Activated CD8-positive, alpha-beta memory T cell treated with anti-CD3 and anti-CD28 coated beads, Interleukin-2, amount 50 U/mL, for 24 hours (primary cell): ENCODE results near the gene CD3D.

Experiments
- DNase-seq: peaks from one replicate; pipeline ENCODE4 v3.0.0-alpha.2; 2020; ENCODE audit errors: extremely low read depth

CD3D gene

DNA sequence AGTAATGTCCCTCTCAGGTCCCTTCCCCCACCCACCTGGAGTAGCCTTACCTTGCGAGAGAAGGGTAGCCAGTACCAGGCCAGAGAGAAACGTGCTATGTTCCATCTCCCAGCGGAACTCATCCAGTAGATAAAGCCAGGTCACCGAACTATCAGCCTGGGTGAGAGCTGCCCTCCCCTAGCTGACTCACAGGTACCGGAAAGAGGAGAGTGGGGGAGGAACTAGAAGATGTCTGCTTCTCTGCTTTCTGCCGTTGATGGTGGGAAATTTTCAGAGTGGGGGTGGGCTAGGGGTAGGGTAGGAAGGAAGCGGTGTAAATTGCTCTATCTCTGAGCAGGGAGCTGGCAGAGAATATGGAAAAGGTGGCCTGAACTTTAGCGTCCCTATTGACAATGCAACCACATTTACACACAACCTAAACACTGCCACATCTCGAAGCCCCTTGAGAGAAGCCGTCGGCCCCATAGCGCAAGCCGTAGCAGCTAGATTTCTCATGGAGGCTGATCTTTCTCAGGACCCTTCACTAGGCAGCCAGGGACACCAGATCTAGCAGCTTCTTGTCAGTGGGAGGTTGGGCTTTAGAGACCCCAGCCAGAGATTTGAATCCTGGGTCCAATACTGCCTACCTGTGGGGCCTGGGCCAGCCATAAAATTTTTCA is at the start of gene CD3D:
Gene CD3D, minus strand, starts transcription at position 203 of the 659 bp plus-strand sequence. Its CDS starts 98 bp downstream, at position 105.
- no peak for DNase-seq

DNA sequence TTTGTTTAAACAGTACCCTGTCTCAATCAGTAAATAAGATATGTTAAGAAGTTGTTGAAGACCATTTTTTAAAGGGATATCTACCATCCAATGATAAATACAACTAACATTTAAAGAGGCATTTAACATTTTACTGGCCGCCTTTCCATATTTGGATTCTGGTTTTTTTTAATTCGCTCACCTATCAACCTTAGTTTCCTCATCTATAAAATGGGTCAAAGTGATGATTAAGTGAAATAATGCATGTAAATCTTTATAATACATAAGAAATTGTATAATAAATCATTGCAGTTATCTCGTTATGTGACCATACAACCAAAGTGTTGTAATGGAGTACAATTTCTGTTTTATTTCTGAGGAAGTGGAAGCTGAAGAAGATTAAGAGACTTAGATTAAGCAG is 41.2 kb upstream of the CD3D start:
- DNase-seq = no peak

DNA sequence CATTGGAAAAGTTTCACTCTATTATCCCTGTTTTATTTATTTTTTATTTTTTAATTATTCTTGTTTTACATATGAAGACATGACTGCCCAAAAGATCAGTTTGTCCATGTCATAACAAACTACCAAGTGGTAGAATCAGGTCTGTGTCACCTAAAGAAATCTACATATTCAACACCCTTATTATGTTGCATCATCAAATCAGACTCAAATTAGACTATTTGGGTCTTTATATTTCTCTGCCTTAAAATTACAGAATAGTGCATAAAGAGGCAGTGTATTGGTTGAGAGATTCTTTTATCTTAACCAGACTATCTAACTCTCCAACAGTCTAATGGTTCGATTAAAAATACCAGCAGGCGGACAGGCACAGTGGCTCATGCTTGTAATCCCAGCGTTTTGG is 40.4 kb upstream of the CD3D start:
- no peak for DNase-seq

DNA sequence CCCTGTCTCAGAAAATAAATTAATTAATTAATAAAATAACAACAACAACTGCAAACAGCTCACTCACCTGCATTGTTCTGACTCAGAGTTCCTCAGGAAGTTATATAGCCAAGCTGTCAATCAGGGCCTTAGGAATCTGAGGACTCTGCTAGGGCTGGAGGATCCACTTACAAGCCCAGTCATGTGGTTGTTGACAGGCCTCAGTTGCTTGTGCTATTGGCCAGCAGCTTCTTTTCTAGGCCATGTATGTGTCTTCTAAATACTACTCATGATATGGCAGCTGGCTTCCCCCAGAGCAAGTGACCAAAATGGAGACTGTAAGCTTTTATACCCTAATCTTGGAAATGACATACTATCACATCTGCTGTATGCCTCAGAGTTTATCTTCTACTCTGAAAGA is 38.1 kb upstream of the CD3D start:
- DNase-seq = no peak

DNA sequence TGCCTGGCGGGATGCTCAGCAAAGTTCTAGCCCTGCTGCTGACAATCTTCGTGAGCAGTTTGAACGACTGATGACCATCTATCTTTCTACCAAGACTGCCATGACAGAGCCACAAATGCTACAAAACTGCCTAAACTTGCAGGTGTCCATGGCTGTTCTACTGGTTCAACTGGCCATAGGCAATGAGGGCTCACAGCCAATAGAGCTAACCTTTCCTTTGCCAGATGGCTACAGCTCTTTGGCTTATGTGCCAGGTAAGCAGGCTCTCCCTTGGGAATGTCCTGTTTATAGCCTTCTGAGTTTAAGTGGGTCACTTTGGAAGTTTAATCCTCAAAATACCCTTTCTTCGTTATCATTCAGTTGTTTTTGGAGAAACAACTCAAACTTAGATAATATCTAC is 37.0 kb upstream of the CD3D start:
- DNase-seq = no peak

DNA sequence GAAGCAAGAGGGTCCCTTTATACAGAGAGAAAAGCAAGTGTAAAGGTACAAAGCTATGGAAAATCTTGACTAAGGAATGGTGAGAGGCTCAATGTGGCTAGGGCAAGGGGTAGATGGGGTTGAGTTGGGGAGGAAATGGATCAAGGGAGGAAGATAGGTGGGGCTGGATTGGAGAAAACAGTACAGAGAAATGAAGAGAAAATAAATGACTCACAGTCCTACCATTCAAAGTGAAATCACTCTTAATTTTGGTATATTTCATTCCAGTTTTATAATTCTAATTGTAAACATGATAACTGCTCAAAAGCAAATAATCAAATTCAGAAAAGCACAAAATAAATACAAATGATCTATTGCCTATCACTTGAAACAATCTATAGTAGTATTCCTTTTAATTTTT is 33.5 kb upstream of the CD3D start:
- no peak for DNase-seq

DNA sequence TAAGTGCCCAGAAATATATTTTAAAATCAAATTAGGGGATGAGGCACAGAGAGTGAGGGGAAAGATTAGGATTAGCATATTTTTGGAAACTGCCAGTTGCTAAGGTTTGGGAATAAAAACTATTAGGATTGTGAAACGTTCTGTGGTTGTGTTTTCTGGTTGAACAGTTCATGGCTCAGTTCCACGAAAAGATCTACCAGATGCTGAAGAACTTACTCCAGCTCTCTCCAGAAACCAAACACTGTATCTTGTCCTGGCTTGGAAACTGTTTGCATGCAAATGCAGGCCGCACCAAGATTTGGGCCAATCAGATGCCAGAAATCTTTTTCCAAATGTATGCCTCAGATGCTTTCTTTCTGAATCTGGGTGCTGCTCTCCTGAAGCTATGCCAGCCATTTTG is 32.2 kb upstream of the CD3D start:
- DNase-seq = no peak

DNA sequence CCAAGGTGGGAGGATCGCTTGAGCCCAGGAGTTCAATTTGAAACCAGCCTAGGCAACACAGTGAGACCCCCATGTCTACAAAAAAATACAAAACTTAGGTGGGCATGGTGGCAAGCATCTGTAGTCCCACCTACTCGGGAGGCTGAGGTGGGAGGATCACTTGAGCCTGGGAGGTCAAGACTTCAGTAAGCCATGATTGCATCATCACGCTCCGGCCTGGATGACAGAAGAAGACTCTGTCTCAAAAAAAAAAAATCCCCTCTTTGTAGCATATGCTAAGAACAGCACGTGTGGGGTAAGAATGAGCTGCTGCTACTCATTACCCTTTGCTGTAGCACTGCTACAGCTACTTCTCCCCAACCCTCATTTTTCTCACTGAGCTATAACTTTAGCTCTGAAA is 31.4 kb upstream of the CD3D start:
- no peak for DNase-seq

DNA sequence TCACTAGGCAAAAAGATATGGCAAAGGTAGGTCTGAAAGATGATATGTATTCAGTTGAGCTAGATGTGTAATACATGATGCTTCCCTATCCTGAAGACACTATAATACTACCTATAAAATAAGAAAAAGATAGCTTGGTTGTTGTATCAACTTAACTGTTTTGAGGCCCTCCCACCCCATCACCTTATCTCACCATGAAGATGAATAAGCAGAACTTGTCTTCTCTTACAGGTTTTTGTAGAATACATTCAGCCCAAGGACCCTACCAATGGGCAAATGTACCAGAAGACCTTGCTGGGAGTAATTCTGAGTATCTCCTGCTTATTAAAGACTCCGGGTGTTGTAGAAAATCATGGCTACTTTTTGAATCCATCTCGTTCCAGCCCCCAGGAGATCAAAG is 30.8 kb upstream of the CD3D start:
- DNase-seq = no peak

DNA sequence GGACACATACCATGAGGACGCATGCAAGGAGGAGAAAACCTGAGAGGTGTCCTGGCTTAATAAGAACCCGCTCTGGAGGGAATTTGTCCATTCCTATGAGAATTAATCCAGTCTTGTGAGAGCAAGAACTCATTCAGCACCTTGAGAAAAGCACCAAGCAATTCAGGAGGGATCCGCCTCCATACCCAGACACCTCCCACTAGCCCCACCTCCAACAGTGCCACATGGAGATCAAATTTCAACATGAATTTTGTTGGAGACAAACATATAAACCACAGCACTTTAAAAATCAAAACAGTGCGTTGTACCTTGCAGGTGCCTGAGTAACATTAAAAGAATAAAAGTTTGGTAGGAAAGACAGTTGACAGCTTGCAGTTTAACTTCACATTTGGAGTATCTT is 28.3 kb upstream of the CD3D start:
- DNase-seq = no peak

DNA sequence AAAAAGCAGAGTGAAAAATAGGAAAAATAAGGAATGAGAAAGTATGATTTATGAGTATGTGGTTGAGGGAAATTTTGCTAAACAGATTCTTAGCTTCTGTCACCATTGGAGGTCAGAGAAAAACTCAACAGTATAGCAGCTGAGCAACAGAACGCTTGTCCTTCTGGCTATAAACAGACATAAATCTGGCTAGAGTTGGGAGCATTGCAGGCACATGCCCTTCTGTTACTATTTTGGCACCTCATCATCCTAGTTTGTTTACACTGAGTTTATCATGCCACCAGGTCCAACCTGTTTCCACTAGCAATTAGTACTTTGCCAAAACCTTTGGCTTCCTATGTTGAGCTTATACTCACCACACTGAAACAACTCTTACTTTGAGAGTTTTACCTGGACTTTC is 23.8 kb upstream of the CD3D start:
- no peak for DNase-seq

DNA sequence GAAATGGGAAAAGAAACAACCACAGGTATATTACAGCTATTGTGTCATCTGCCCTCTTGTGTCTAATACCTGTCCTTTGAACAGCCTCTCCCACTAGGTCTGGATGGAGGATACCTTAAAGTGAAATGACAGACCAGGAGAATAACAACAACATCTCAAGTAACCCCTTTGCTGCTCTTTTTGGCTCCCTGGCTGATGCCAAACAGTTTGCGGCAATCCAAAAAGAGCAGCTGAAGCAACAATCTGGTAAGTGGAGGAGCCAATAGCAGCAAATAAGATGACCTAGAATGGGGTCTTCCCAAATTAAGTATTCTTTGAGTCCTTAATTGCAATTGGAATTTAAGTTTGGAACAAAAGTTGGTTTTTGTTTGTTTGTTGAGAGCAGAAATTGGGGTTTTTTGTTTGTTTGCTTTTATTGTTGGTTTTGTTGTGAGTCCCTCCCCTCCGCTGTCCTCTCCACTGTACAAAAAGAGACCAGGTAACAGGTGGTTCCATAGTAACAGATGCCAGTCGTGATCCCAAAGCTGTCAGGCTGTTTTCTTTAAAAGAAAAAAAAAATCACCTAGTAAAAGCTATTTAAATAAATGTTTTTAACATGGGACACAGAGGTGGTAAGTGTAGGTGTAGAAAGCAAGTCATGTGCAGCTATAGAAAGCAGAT is 22.6 kb upstream of the CD3D start:
- DNase-seq = no peak

DNA sequence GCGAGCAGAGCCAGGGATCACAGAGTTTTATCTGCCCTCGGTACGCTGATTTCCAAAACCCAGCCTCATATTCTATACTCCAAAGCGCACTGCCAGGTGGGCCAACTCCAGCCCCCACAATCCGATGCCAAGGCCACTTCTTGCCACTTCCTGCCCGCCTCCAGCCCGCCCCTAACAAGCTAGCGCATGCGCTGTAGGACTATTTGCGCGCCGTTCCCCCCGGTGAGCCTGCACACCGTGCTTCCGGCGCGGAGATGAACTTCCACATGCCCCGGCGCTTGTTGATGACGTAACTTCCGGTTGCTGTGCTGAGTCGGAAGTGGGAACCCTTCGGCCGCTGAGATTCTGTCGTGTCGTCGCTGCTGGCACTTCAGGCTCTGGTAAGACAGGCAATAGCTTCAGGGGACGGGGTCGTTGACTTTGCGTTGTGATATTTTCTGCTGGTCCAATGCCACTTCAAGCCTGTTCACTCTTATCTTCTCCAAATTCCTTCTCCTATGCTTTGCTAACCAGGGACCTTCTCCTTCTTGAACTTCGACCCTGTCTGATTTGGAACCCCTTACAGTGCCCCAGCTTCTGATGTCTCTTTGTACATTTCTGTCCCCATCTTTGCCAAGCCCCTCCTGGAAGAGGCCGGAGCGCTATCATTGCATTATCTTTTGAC is 16.9 kb upstream of the CD3D start, which contains the start of gene UBE4A:
Gene UBE4A, plus strand, starts transcription at position 306 of the 664 bp plus-strand sequence. CDS start 5,481 bp downstream, outside the sequence.
- DNase-seq = peak; percentile 98

DNA sequence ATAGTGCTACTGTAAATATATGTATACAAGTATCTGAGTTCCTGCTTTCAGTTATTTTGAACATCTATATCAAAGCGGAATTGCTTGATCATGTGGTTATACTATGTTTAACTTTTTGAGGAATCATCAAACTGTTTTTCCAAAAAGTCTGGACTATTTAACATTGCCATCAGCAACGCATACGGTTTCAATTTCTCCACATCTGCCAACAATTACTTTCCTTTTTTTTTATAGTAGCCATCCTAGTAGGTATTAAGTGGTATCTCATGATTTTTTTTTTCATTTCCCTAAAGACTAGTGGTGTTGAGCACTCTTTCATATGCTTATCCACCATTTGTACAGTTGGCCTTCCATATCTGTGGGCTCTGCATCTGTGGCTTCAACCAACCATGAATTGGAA is 15.6 kb upstream of the CD3D start:
- no peak for DNase-seq

DNA sequence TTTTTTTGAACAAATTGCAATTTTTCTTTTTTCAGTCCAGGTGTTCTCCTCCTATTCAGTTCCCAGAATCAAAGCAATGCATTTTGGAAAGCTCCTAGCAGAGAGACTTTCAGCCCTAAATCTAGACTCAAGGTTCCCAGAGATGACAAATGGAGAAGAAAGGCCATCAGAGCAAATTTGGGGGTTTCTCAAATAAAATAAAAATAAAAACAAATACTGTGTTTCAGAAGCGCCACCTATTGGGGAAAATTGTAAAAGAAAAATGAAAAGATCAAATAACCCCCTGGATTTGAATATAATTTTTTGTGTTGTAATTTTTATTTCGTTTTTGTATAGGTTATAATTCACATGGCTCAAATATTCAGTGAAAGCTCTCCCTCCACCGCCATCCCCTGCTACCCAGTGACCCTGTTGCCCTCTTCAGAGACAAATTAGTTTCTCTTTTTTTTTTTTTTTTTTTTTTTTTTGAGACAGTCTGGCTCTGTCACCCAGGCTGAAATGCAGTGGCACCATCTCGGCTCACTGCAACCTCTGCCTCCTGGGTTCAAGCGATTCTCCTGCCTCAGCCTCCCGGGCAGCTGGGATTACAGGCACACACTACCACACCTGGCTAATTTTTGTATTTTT is 10.7 kb upstream of the CD3D start:
- DNase-seq = no peak

DNA sequence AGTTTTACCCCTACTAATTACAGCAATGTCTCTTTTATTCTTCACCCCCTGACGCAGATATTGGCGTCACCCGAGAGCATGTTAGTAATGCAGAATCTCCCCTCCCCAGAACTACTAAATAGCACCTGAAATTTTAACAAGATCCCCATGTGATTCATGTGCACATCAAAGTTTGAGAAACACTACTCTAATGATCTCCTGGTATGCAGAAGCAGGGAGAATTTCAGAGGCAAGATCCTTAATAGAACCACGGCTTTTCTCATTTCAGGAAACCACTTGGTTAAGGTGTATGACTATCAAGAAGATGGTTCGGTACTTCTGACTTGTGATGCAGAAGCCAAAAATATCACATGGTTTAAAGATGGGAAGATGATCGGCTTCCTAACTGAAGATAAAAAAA is 7.0 kb upstream of the CD3D start:
- DNase-seq = no peak

DNA sequence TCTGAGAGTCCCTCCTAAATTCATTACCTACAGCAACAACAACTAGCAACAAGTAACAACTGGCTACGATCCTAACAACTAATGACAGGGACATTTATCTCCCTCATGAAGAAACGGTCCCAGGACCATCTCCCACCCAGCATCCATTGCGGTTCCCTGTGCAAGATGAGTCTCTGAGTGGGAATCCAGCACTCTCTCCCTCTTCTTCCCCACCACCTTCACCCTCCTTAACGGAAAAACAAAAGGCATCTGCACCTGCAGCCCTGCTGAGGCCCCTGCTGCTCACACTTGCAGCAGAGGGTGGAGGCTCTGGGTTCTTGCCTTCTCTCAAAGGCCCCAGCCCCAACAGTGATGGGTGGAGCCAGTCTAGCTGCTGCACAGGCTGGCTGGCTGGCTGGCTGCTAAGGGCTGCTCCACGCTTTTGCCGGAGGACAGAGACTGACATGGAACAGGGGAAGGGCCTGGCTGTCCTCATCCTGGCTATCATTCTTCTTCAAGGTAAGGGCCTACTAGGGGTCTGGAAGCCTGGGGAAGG is 1.5 kb upstream of the CD3D start, which contains the start of gene CD3G:
Gene CD3G, plus strand, starts transcription at position 364 of the 535 bp plus-strand sequence. Its CDS starts 80 bp downstream, at position 444.
- DNase-seq = no peak

DNA sequence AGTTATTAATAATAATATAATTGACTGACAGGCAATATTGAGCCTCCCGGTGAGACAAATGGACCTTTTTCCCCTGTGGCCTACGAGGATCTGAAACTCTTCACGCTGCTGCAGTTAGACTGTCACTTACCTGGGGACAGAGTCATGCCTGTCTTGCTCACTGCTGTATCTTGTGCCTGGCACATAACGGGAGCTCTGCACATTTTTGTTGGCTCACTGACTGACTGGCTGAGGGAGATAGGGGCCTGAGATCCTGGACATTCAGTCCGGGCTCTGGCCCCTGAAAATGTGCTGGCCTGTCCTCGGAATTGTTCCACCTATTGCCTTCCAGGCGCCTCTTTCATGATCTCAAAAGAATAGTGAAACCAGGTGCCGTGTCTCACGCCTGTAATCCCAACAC is 743 bp upstream of the CD3D start:
- DNase-seq = no peak

DNA sequence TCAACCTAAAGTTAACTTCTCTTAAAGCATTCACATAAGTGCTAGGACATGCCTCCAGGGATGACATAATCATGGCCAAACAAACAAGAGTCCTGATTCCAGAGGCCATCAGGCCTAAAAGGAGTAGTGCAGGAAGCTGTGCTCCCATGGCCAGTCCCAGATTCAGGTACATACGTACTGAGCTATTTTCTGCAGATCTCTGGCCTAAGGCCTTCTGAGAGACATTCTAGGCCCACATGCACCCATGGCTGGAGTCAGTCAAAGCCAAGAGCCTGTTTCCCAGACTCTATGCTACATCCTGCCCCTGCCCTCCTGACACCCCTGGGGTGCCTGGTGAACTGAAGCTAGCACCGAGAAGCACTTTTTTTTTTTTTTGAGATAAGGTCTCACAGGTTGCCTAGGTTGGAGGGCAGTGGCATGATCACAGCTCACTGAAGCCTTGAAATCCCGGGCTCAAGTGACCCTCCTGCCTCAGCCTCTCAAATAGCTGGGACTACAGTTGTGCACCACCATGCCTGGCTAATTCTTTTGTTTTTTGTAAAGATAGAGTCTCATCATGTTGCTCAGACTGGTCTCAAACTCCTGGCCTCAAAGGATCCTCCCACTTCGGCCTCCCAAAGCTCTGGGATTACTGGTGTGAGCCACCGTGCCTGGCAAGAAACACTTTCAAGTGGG is 553 bp downstream of the CD3D start:
- DNase-seq = no peak

DNA sequence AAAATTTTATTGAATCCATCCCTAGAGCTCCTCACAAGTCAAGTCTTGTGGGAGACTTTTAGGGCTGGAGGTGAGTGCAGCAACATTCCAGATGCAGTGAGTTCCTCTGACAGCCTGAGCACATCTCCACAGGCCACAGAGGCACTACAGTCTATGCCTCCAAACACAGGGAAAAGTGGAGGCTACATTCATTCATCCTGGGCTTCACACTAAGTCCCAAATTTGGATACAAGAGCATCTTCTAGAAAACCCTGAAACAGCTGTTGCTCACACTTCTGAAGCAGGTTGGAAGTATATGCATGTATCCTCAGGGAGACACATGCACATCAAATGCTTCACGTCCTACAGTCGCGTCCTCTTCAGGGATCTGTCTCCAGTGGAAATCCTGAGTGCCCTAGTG is 1.2 kb downstream of the CD3D start:
- DNase-seq = no peak

DNA sequence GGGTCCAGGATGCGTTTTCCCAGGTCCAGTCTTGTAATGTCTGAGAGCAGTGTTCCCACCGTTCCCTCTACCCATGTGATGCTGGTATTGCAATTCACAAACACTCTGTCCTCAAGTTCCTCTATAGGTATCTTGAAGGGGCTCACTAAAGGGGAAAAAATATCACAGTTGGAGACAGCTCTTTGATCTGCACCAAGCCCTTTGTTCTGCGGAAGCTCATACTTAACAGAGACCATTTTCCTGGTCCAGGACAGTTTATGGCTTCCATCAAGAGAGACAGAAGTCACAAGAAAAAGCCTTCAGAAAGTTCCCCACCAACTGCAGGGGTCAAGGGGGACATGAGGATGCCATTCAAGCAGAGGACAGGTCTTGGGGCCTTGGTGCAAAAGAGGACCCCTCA is 2.1 kb downstream of the CD3D start:
- DNase-seq = no peak
